ENCODE measurements around the gene LDB1.

LDB1 gene, protein sequence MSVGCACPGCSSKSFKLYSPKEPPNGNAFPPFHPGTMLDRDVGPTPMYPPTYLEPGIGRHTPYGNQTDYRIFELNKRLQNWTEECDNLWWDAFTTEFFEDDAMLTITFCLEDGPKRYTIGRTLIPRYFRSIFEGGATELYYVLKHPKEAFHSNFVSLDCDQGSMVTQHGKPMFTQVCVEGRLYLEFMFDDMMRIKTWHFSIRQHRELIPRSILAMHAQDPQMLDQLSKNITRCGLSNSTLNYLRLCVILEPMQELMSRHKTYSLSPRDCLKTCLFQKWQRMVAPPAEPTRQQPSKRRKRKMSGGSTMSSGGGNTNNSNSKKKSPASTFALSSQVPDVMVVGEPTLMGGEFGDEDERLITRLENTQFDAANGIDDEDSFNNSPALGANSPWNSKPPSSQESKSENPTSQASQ

DNA sequence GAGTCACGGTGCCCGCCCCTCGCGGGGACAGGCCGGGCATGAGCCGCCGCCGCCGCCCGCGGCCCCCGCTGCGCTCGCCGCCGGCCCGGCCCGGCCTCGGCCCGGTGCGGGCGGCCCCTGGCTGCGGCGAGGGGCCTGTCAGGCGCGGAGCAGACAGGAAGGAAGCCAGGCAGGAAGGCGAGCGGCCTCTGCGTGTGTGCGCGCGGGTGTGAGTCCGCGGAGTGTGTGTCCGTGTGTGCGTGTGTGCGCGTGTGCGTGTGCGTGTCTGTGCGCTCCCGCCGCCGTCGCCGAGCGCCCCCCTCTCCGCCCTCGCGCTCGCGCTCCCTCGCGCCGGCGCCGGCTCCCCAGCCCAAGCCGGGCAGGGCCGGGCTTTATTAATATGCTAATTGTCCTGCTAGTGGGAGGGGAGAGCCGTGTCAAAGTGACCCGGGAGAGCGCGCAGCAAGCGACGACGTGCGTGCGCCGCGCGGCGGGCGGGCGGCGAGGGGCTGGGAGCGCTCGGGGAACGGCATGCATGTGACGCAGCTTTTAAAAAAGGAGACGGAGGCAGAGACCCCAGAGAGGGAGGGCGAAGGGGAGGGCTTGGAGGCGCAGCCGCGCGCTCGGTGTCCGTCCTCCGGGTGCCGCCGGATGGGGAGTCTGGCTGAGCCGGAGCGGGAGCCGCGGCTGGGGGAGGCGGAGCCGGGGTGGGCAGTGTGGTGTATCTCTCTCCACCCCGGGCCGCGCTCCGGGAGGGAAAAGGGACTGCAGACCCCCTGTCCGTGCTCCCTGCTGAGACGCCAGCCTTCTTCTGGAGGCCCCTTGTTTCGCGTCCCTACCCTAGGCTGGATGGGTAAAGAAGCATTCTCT lies at the start of gene LDB1:
Gene LDB1 (minus strand): TSS at position 227 of the 849 bp plus-strand sequence. CDS start 258 bp downstream, outside the sequence.
- H3K9me3 Mint-ChIP-seq, result no peaks in the 10 kb centered on the region
- peaks cover 53% of the 10 kb centered on the region for H3K4me1 Mint-ChIP-seq (ENCODE audit: low read depth)
- peaks cover 7% of the 10 kb centered on the region for H3K36me3 Mint-ChIP-seq (ENCODE audit: low read depth)
- peak; percentile 83 for DNase-seq
- peak within 1 kb of the TSS; percentile 98 for H3K27ac Mint-ChIP-seq
- H3K4me3 Mint-ChIP-seq, result peak within 1 kb of the TSS; percentile 82
- H3K27me3 Mint-ChIP-seq, result no peaks in the 10 kb centered on the region

DNA sequence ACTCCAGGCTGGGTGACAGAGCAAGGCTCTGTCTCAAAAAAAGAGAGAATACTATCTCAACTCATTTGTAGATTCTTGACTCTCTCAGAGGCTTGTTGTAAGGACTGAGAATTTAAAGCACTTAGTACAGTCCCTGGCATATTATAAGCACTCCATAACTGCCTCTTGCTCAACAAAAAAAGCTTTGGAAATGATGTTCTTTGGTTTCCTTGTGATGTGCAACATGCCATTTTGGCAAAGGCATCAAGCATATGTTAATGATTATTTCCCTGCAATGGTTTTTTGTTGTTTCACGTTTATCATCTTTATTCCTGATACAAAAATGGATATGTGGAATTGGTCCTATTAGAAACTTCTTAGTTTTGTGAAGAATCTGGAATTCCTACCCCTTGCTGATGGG lies 47.7 kb upstream of the LDB1 start:
- H3K27me3 Mint-ChIP-seq, result no peaks in the 10 kb centered on the region
- no peak for DNase-seq
- peaks cover 10% of the 10 kb centered on the region for H3K4me1 Mint-ChIP-seq (ENCODE audit: low read depth)
- no peak overlapping the region for H3K4me3 Mint-ChIP-seq
- no peak overlapping the region for H3K27ac Mint-ChIP-seq
- no peaks in the 10 kb centered on the region for H3K9me3 Mint-ChIP-seq
- H3K36me3 Mint-ChIP-seq (ENCODE audit: low read depth), result peaks cover 28% of the 10 kb centered on the region

DNA sequence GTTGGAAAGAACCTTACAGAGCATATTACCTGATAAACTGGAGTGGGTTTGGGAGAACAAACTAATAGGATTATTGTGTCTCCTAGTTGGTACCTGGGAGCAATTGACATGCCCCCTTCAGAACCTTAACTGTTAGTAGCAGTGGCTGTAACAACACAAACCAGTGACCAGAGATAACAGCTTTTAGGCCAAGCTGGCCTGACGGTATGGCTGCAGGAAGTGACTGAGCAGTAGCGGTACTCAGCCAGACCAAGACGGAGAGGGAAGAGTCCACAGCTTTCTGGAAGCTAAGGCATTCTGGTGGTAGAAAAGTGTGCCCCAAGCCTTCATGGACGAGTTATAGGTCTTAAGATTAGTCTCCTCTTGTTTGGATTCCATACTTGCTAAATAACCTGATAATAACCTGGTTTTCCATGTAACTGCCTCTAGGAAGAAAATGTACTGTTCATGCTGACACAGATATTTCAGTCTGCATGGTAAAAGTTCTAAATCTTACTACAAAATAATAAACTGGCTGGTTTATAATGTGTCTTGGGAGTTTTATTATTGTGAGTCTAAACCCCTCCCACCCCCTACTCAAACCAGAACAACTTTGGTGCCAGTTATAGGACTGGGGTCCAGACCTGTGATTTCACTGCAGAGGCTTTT lies 43.3 kb upstream of the LDB1 start:
- H3K4me3 Mint-ChIP-seq, result no peak overlapping the region
- peaks cover 72% of the 10 kb centered on the region for H3K36me3 Mint-ChIP-seq (ENCODE audit: low read depth)
- H3K9me3 Mint-ChIP-seq, result no peaks in the 10 kb centered on the region
- peak overlapping the region; percentile 22 for H3K27ac Mint-ChIP-seq
- peaks cover 9% of the 10 kb centered on the region for H3K4me1 Mint-ChIP-seq (ENCODE audit: low read depth)
- no peaks in the 10 kb centered on the region for H3K27me3 Mint-ChIP-seq
- no peak for DNase-seq

DNA sequence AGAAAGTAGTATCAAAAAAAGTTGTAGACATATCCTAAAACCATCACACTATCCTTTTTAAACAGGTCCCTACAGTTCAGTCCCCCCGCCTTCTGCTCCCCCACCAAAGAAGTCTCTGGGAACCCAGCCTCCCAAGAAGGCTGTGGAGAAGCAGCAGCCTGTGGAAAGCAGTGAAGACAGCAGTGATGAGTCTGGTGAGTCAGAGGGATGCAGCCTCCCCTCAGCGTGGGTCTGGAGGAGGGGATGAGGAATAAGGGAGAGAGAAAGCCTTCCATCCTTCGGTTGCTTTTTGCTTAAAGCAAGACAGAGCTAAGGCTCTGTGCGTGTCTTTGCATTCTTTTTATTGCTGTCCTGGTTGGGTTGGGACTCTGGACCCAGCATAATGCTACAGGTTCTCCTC lies 39.7 kb upstream of the LDB1 start:
- no peak overlapping the region for H3K4me3 Mint-ChIP-seq
- peak overlapping the region; percentile 79 for H3K27ac Mint-ChIP-seq
- peaks cover 40% of the 10 kb centered on the region for H3K4me1 Mint-ChIP-seq (ENCODE audit: low read depth)
- H3K27me3 Mint-ChIP-seq, result no peaks in the 10 kb centered on the region
- H3K9me3 Mint-ChIP-seq, result no peaks in the 10 kb centered on the region
- DNase-seq, result no peak
- H3K36me3 Mint-ChIP-seq (ENCODE audit: low read depth), result peaks cover 99% of the 10 kb centered on the region

DNA sequence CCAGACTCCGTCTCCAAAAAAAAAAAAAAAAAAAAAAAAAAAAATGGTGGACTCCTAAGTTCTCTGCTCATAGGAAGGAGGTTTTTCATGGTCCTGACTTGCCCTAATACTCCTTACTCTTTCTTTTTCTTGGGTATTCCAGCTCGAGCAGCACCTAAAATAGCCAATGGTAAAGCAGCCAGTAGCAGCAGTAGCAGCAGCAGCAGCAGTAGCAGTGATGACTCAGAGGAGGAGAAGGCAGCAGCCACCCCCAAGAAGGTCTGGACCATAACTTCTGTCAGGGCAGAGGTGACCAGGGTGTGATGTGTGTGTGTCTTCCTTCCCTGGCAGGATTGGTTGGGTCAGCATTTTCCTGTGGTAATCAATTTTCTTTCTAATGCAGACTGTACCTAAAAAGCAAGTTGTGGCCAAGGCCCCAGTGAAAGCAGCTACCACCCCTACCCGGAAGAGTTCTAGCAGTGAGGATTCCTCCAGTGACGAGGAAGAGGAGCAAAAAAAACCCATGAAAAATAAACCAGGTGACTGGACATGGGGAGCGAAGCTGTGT lies 39.0 kb upstream of the LDB1 start:
- H3K4me3 Mint-ChIP-seq, result no peak overlapping the region
- no peaks in the 10 kb centered on the region for H3K9me3 Mint-ChIP-seq
- DNase-seq, result no peak
- H3K27me3 Mint-ChIP-seq, result no peaks in the 10 kb centered on the region
- peak overlapping the region; percentile 79 for H3K27ac Mint-ChIP-seq
- H3K36me3 Mint-ChIP-seq (ENCODE audit: low read depth), result peaks cover 100% of the 10 kb centered on the region
- H3K4me1 Mint-ChIP-seq (ENCODE audit: low read depth), result peaks cover 48% of the 10 kb centered on the region

DNA sequence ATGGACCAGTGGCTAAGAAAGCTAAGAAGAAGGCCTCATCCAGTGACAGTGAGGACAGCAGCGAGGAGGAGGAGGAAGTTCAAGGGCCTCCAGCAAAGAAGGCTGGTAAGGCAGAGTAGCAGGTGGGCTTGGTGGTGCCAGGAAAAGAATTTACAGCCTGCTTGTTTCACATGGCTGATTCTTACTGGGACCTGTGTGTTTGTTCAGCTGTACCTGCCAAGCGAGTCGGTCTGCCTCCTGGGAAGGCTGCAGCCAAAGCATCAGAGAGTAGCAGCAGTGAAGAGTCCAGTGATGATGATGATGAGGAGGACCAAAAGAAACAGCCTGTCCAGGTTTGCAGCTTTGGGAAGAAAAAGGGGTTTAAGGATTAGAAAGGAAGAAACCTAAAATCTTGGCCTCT lies 37.1 kb upstream of the LDB1 start:
- no peak for DNase-seq
- peak overlapping the region; percentile 89 for H3K27ac Mint-ChIP-seq
- H3K4me3 Mint-ChIP-seq, result no peak overlapping the region
- H3K36me3 Mint-ChIP-seq (ENCODE audit: low read depth), result peaks cover 100% of the 10 kb centered on the region
- peaks cover 55% of the 10 kb centered on the region for H3K4me1 Mint-ChIP-seq (ENCODE audit: low read depth)
- H3K27me3 Mint-ChIP-seq, result no peaks in the 10 kb centered on the region
- H3K9me3 Mint-ChIP-seq, result no peaks in the 10 kb centered on the region

DNA sequence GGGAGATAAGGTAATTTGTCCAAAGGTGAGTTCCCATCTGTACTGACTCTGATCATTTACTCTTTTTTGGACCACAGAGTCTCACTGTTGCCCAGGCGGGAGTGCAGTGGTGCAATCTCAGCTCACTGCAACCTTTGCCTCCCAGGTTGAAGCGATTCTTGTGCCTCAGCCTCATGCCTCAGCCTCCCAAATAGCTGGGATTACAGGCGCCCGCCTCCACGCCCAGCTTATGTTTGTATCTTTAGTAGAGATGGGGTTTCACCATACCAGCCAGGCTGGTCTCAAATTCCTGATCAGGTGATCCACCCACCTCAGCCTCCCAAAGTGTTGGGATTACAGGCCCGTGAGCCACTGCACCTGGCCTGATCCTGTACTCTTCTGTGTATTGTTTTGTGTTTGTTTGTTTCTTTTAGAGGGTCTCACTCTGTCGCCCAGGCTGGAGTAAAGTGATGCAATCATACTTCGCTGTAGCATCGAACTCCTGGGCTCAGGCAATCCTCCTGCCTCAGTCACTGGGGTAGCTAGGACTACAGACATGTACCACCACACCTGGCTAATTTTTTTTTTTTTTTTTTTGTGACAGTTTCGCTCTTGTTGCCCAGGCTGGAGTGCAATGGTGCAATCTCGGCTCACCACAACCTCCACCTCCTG lies 34.4 kb upstream of the LDB1 start:
- H3K27me3 Mint-ChIP-seq, result no peaks in the 10 kb centered on the region
- peaks cover 98% of the 10 kb centered on the region for H3K36me3 Mint-ChIP-seq (ENCODE audit: low read depth)
- H3K4me1 Mint-ChIP-seq (ENCODE audit: low read depth), result peaks cover 66% of the 10 kb centered on the region
- H3K4me3 Mint-ChIP-seq, result peak overlapping the region; percentile 99
- no peaks in the 10 kb centered on the region for H3K9me3 Mint-ChIP-seq
- DNase-seq, result no peak
- H3K27ac Mint-ChIP-seq, result peak overlapping the region; percentile 89

DNA sequence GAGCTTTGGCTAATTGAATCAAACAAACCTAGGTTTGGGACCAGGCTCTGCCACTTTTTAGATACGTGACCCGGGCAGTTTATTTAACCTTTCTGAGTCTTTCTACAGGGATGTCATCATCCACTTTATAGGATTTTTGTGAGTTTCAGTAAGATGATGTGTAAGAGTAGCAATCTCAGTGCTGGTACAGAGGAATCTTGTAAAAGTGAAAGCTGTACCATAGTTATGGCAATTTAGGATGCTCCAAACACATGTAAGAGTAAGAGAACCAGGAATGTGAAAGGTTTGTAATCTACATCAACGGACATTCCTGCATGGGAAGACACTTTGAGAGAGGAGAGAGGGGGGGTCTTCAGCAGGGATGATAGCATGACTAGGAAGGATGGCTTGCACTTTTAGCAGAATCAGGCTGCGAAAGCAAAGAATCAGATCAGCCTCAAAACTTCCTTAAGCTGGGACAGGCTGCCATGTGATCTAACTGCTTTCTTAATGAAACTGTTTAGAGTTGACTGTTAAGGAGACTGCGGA lies 33.0 kb upstream of the LDB1 start:
- peaks cover 62% of the 10 kb centered on the region for H3K4me1 Mint-ChIP-seq (ENCODE audit: low read depth)
- no peaks in the 10 kb centered on the region for H3K27me3 Mint-ChIP-seq
- DNase-seq, result no peak
- peak overlapping the region; percentile 99 for H3K4me3 Mint-ChIP-seq
- H3K9me3 Mint-ChIP-seq, result no peaks in the 10 kb centered on the region
- peaks cover 98% of the 10 kb centered on the region for H3K36me3 Mint-ChIP-seq (ENCODE audit: low read depth)
- peak overlapping the region; percentile 100 for H3K27ac Mint-ChIP-seq

DNA sequence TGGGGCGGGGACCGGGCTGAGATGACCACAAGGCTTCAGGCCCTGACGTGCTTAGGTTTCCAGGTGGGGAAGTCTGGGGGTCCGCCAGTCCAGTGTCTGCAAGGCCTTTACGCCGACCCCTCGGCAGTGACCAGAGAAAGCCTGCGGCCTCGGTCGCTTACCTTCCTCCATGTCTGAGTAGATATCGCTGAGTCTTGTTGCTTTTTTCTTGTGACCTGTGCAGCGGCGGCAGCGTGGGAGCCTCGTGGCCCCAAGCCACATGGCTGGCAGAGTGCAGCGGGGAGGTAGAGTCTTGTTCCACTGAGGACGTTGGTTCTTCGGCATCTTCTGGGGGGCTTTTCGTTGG lies 32.4 kb upstream of the LDB1 start:
- Mint-ChIP-seq H3K4me1 (ENCODE audit: low read depth) (peaks cover 60% of the 10 kb centered on the region), H3K27me3 (no peaks in the 10 kb centered on the region), H3K36me3 (ENCODE audit: low read depth) (peaks cover 98% of the 10 kb centered on the region), H3K4me3 (peak overlapping the region; percentile 99), H3K9me3 (no peaks in the 10 kb centered on the region), H3K27ac (peak overlapping the region; percentile 100)
- no peak for DNase-seq

DNA sequence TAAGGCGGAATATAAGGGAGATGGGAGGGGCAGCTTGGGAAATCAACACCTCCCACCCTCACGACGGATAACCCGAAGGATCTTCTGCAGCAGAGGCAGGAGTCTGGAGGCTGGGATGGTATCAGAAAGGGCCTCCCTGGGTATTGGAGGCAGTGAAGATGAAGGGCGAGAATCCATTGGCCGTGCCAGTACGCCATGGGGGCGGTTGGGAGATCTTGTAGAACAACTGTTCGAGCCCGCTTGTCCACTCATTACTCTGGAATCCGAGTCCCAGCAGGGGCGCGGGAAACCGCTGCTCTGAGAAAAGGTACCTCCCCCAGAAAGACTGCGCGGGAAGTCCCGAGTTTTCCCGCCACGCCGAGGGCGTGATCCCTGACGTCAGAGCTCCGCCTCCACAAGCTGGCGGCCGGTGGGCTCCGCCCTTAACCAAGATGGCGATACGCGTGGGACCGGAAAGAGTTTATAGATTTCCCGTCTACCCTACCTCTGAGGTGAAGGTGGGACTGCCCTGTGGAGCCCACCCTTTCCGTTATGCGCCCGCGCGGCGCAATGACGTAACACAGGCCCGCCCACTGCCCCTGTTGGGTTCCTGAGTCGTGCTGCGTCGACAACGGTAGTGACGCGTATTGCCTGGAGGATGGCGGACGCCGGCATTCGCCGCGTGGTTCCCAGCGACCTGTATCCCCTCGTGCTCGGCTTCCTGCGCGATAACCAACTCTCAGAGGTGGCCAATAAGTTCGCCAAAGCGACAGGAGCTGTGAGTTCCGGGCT lies 31.8 kb upstream of the LDB1 start, which contains the start of gene NOLC1:
Gene NOLC1 (plus strand): TSS at position 616 of the 771 bp plus-strand sequence. CDS start 22 bp downstream, at position 638.
- peaks cover 98% of the 10 kb centered on the region for H3K36me3 Mint-ChIP-seq (ENCODE audit: low read depth)
- no peaks in the 10 kb centered on the region for H3K27me3 Mint-ChIP-seq
- H3K4me3 Mint-ChIP-seq, result peak within 1 kb of the TSS; percentile 99
- H3K4me1 Mint-ChIP-seq (ENCODE audit: low read depth), result peaks cover 55% of the 10 kb centered on the region
- H3K27ac Mint-ChIP-seq, result peak within 1 kb of the TSS; percentile 100
- no peaks in the 10 kb centered on the region for H3K9me3 Mint-ChIP-seq
- peak; percentile 100 for DNase-seq

DNA sequence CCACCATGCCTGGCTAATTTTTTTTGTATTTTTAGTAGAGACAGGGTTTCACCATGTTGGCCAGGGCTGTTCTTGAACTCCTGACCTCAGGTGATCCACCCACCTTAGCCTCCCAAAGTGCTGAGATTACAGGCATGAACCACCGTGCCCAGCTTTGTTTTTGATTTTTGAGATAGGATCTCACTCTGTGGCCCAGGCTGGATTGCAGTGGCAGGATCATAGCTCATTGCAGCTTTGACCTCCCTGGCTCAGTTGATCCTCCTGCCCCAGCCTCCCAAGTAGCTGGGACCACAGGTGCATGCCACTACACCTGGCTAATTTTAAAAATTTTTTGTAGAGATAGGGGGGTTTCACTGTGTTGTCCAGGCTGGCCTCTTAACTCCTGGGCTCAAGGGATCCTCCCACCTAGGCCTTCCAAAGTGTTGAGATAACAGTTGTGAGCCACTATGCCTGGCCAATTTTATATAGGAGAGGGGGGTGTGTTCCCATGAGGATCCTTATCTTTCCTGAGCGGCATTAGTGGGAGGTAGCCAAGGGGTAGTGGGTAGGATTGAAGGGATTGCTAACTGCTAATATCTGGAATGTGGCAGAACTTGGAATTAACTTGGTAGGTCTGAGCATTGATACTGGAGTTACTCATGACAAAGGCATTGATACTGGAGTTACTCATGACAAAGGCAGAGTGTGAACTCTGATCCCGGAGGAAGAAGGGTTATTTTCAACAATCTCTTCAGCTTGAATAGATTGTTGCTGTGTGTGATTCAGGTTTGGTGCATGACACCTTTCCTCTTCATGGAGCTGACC lies 31.0 kb upstream of the LDB1 start:
- H3K27ac Mint-ChIP-seq, result peak overlapping the region; percentile 100
- no peak for DNase-seq
- H3K9me3 Mint-ChIP-seq, result no peaks in the 10 kb centered on the region
- H3K36me3 Mint-ChIP-seq (ENCODE audit: low read depth), result peaks cover 98% of the 10 kb centered on the region
- H3K27me3 Mint-ChIP-seq, result no peaks in the 10 kb centered on the region
- peak overlapping the region; percentile 66 for H3K4me3 Mint-ChIP-seq
- H3K4me1 Mint-ChIP-seq (ENCODE audit: low read depth), result peaks cover 47% of the 10 kb centered on the region

DNA sequence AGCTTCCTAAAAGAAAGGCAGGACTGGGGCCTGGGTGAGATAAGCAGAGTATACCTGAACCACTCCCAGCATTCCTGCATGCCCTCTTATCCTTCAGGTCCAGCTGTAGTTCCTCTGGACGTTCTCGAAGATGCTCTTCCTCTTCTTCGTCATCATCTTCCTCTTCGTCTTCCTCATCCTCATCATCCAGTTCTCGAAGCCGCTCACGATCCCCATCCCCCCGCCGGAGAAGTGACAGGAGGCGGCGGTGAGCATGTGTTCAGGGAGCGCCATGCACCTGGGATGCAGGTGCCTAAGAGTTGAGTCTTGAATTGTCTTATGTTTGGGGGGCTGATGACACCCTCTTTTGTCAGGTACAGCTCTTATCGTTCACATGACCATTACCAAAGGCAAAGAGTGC lies 28.1 kb upstream of the LDB1 start:
- no peak overlapping the region for H3K4me3 Mint-ChIP-seq
- H3K27me3 Mint-ChIP-seq, result no peaks in the 10 kb centered on the region
- no peak for DNase-seq
- peaks cover 22% of the 10 kb centered on the region for H3K4me1 Mint-ChIP-seq (ENCODE audit: low read depth)
- H3K27ac Mint-ChIP-seq, result peak overlapping the region; percentile 69
- H3K36me3 Mint-ChIP-seq (ENCODE audit: low read depth), result peaks cover 97% of the 10 kb centered on the region
- H3K9me3 Mint-ChIP-seq, result no peaks in the 10 kb centered on the region
